WTC11 (cell line): ENCODE data around the gene LEKR1.

Experiments
- CTCF ChIP-seq: fragments of 200-600 bp; IDR thresholded peaks from 2 replicates; pipeline ENCODE4 v1.8.0; 2022; ENCODE audit warnings: antibody characterized with exemption
- MYBL2 ChIP-seq: sonication (generic); formaldehyde crosslinking; IDR thresholded peaks from 2 replicates; pipeline ENCODE4 v1.8.1; 2023; ENCODE audit warnings: mild to moderate bottlenecking, moderate library complexity, missing genetic modification reagents
- ZNF121 ChIP-seq: sonication (generic); formaldehyde crosslinking; IDR thresholded peaks from 2 replicates; pipeline ENCODE4 v1.8.0; 2023; ENCODE audit warnings: missing genetic modification reagents
- ZNF423 ChIP-seq: fragments of 250-450 bp; sonication (Bioruptor Pico); IDR thresholded peaks from 2 replicates; pipeline ENCODE4 v2.1.2; 2022; ENCODE audit warnings: mild to moderate bottlenecking, moderate library complexity
- TF ChIP-seq, protein P1 (sequence below): sonication (generic); formaldehyde crosslinking; IDR thresholded peaks from 2 replicates; pipeline ENCODE4 v1.8.0; 2022; ENCODE audit warnings: mild to moderate bottlenecking, missing genetic modification reagents

GRCh38 chr3:157081626-157082210, 255.6 kb downstream of the LEKR1 start:
- peak; percentile 99 for TF ChIP-seq CTCF
- no peak for TF ChIP-seq MYBL2 (CRISPR knock-in tag)
- TF ChIP-seq, protein P1, sequence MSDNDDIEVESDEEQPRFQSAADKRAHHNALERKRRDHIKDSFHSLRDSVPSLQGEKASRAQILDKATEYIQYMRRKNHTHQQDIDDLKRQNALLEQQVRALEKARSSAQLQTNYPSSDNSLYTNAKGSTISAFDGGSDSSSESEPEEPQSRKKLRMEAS: 0 out of 2 replicates have a peak, but pooled peaks have one; percentile 45
- no peak for TF ChIP-seq ZNF423 (CRISPR knock-in tag)
- no peak for TF ChIP-seq ZNF121
